ENCODE data around the gene ARHGEF12. TPM values are rescaled to one million over a fixed set of nuclear protein-coding genes. Genes with fewer than 3 reads are reported as not detected.

ARHGEF12 gene
- total and polyA plus RNA-seq, 7 experiments from 2014 or later = 0.38 to 13.1 (median 2.7) TPM

- H3K27ac Mint-ChIP-seq = no peak overlapping the region
- H3K27ac ChIP-seq (ENCODE audit: low read depth, low read length) = no peak overlapping the region
- CTCF ChIA-PET = no interaction called here
- peaks cover 55 to 73% (median 67%) of the 10 kb centered on the region in 5 donors for H3K27me3 Mint-ChIP-seq
- DNase-seq (no peak), ATAC-seq (no peak)
- H3K36me3 ChIP-seq (ENCODE audit: control insufficient read depth in 2 of 3, insufficient read depth in 3 of 3, low read length in 3 of 3) = no peaks in the 10 kb centered on the region
- H3K36me3 Mint-ChIP-seq = peaks cover 0 to 12% (median 0%) of the 10 kb centered on the region in 5 donors
- peaks cover 3 to 7% of the 10 kb centered on the region in 2 donors for H3K27me3 ChIP-seq (ENCODE audit: control insufficient read depth in 2 of 2, insufficient read depth in 2 of 2, low read length in 2 of 2)
- H3K9me3 Mint-ChIP-seq = peaks cover 0 to 3% (median 0%) of the 10 kb centered on the region in 11 donors
- no peak overlapping the region for H3K4me3 Mint-ChIP-seq
- H3K4me1 ChIP-seq (ENCODE audit: control insufficient read depth in 2 of 2, insufficient read depth in 2 of 2, low read length in 2 of 2) = no peaks in the 10 kb centered on the region
- POLR2A ChIA-PET = no interaction called here
- no peak overlapping the region for H3K4me3 ChIP-seq (ENCODE audit: low read length)
- intact Hi-C loops (cut with micrococcal nuclease) = no loop called here
- H3K4me1 Mint-ChIP-seq = peaks cover 0 to 4% (median 0%) of the 10 kb centered on the region in 7 donors
- H3K9me3 ChIP-seq (ENCODE audit: control insufficient read depth in 2 of 3, low read length in 3 of 3) = no peaks in the 10 kb centered on the region
These were observed 18.6 kb downstream of the ARHGEF12 start for GRCh38 chr11:120354779-120355178.

GRCh38 chr11:120357620-120358019, 21.4 kb downstream of the ARHGEF12 start:
- Mint-ChIP-seq H3K36me3 (peaks cover 0 to 12% (median 0%) of the 10 kb centered on the region in 5 donors), H3K4me1 (peaks cover 0 to 4% (median 0%) of the 10 kb centered on the region in 7 donors), H3K4me3 (no peak overlapping the region), H3K27ac (no peak overlapping the region), H3K9me3 (peaks cover 0 to 3% (median 0%) of the 10 kb centered on the region in 11 donors), H3K27me3 (peaks cover 36 to 56% (median 51%) of the 10 kb centered on the region in 5 donors)
- H3K9me3 ChIP-seq (ENCODE audit: control insufficient read depth in 2 of 3, low read length in 3 of 3) = no peaks in the 10 kb centered on the region
- H3K4me3 ChIP-seq (ENCODE audit: low read length) = no peak overlapping the region
- ATAC-seq = no peak
- DNase-seq = no peak
- POLR2A ChIA-PET = no interaction called here
- H3K27me3 ChIP-seq (ENCODE audit: control insufficient read depth in 2 of 2, insufficient read depth in 2 of 2, low read length in 2 of 2) = peaks cover 3 to 7% of the 10 kb centered on the region in 2 donors
- H3K36me3 ChIP-seq (ENCODE audit: control insufficient read depth in 2 of 3, insufficient read depth in 3 of 3, low read length in 3 of 3) = no peaks in the 10 kb centered on the region
- H3K4me1 ChIP-seq (ENCODE audit: control insufficient read depth in 2 of 2, insufficient read depth in 2 of 2, low read length in 2 of 2) = no peaks in the 10 kb centered on the region
- no peak overlapping the region for H3K27ac ChIP-seq (ENCODE audit: low read depth, low read length)
- intact Hi-C loops (cut with micrococcal nuclease) = no loop called here
- CTCF ChIA-PET = interaction anchor here (0.6 kb wide), 1 partner anchor 30 kb away, joined by 4 read pairs; no protein-coding TSS in a partner anchor

- peaks cover 3 to 4% of the 10 kb centered on the region in 2 donors for H3K27me3 ChIP-seq (ENCODE audit: control insufficient read depth in 2 of 2, insufficient read depth in 2 of 2, low read length in 2 of 2)
- intact Hi-C loops (cut with micrococcal nuclease) = no loop called here
- H3K27ac ChIP-seq (ENCODE audit: low read depth, low read length) = no peak overlapping the region
- no peak for ATAC-seq
- no peaks in the 10 kb centered on the region for H3K4me1 ChIP-seq (ENCODE audit: control insufficient read depth in 2 of 2, insufficient read depth in 2 of 2, low read length in 2 of 2)
- H3K4me3 ChIP-seq (ENCODE audit: low read length) = no peak overlapping the region
- no peaks in the 10 kb centered on the region for H3K36me3 ChIP-seq (ENCODE audit: control insufficient read depth in 2 of 3, insufficient read depth in 3 of 3, low read length in 3 of 3)
- Mint-ChIP-seq H3K27ac (no peak overlapping the region), H3K36me3 (peaks cover 0 to 9% (median 0%) of the 10 kb centered on the region in 5 donors), H3K4me1 (peaks cover 0 to 4% (median 0%) of the 10 kb centered on the region in 7 donors), H3K9me3 (peaks cover 0 to 3% (median 0%) of the 10 kb centered on the region in 11 donors), H3K27me3 (peaks cover 27 to 50% (median 46%) of the 10 kb centered on the region in 5 donors), H3K4me3 (no peak overlapping the region)
- no peaks in the 10 kb centered on the region for H3K9me3 ChIP-seq (ENCODE audit: control insufficient read depth in 2 of 3, low read length in 3 of 3)
- ChIA-PET CTCF (no interaction called here), POLR2A (no interaction called here)
- no peak for DNase-seq
These were observed 22.5 kb downstream of the ARHGEF12 start for GRCh38 chr11:120358729-120359128.

DNA sequence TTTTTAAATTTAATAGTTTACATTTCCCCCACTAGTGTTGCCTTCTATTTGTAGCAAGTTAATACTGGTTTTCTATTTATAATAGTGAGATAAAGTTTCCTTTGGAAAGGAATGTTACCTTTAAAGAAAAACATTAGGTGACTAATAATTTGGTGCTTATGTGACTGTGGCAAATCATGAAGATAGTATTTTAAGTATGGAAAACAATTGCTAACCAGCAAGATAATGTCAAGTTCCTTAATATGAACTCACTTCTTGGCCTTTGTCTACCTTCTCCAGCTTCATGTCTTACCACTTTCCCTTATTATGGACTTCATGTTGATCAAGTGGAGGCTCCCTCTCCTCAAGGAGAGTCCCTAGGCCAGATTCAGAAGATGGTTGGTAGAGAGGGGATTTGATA, 27.2 kb downstream of the ARHGEF12 start:
- intact Hi-C loops (cut with micrococcal nuclease) = no loop called here
- DNase-seq (no peak), ATAC-seq (no peak)
- CTCF ChIA-PET = no interaction called here
- peaks cover 0 to 3% of the 10 kb centered on the region in 2 donors for H3K27me3 ChIP-seq (ENCODE audit: control insufficient read depth in 2 of 2, insufficient read depth in 2 of 2, low read length in 2 of 2)
- no peak overlapping the region for H3K4me3 Mint-ChIP-seq
- H3K9me3 ChIP-seq (ENCODE audit: control insufficient read depth in 2 of 3, low read length in 3 of 3) = no peaks in the 10 kb centered on the region
- H3K4me3 ChIP-seq (ENCODE audit: low read length) = no peak overlapping the region
- H3K27ac Mint-ChIP-seq = no peak overlapping the region
- POLR2A ChIA-PET = no interaction called here
- peaks cover 0 to 3% (median 0%) of the 10 kb centered on the region in 5 donors for H3K36me3 Mint-ChIP-seq
- H3K4me1 ChIP-seq (ENCODE audit: control insufficient read depth in 2 of 2, insufficient read depth in 2 of 2, low read length in 2 of 2) = no peaks in the 10 kb centered on the region
- H3K27ac ChIP-seq (ENCODE audit: low read depth, low read length) = no peak overlapping the region
- peaks cover 11 to 33% (median 17%) of the 10 kb centered on the region in 5 donors for H3K27me3 Mint-ChIP-seq
- H3K36me3 ChIP-seq (ENCODE audit: control insufficient read depth in 2 of 3, insufficient read depth in 3 of 3, low read length in 3 of 3) = no peaks in the 10 kb centered on the region
- H3K9me3 Mint-ChIP-seq = no peaks in the 10 kb centered on the region
- H3K4me1 Mint-ChIP-seq = peaks cover 0 to 2% (median 0%) of the 10 kb centered on the region in 7 donors

DNA sequence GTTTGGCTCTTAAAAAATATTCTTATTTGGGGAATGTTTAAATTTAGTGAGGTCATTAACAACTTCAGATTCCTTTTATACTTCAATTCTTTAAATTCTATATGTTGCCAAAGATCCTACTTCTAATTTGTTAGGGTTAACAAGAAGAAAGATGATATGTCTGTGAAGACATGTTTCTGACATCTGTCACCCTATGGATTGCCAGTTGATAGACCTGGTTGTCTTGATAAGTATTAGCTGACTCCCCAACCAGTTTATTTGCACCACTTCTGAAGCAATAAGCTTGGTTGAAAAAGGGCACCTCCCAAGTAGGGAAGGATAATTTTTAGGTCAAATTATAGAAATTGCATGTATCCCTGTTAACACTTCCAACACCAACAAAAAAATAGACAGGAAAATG, 29.3 kb downstream of the ARHGEF12 start:
- no peak overlapping the region for H3K4me3 Mint-ChIP-seq
- no peak overlapping the region for H3K27ac Mint-ChIP-seq
- peaks cover 9 to 32% (median 18%) of the 10 kb centered on the region in 5 donors for H3K27me3 Mint-ChIP-seq
- DNase-seq (no peak), ATAC-seq (no peak)
- Histone ChIP-seq H3K4me3 (ENCODE audit: low read length) (no peak overlapping the region), H3K27ac (ENCODE audit: low read depth, low read length) (no peak overlapping the region), H3K36me3 (ENCODE audit: control insufficient read depth in 2 of 3, insufficient read depth in 3 of 3, low read length in 3 of 3) (no peaks in the 10 kb centered on the region), H3K27me3 (ENCODE audit: control insufficient read depth in 2 of 2, insufficient read depth in 2 of 2, low read length in 2 of 2) (no peaks in the 10 kb centered on the region), H3K4me1 (ENCODE audit: control insufficient read depth in 2 of 2, insufficient read depth in 2 of 2, low read length in 2 of 2) (no peaks in the 10 kb centered on the region), H3K9me3 (ENCODE audit: control insufficient read depth in 2 of 3, low read length in 3 of 3) (no peaks in the 10 kb centered on the region)
- POLR2A ChIA-PET = no interaction called here
- CTCF ChIA-PET = no interaction called here
- intact Hi-C loops (cut with micrococcal nuclease) = no loop called here
- H3K36me3 Mint-ChIP-seq = no peaks in the 10 kb centered on the region
- H3K4me1 Mint-ChIP-seq = no peaks in the 10 kb centered on the region
- H3K9me3 Mint-ChIP-seq = no peaks in the 10 kb centered on the region

GRCh38 chr11:120372296-120372695, 36.1 kb downstream of the ARHGEF12 start:
- no peaks in the 10 kb centered on the region for H3K4me1 ChIP-seq (ENCODE audit: control insufficient read depth in 2 of 2, insufficient read depth in 2 of 2, low read length in 2 of 2)
- H3K9me3 ChIP-seq (ENCODE audit: control insufficient read depth in 2 of 3, low read length in 3 of 3) = no peaks in the 10 kb centered on the region
- intact Hi-C loops (cut with micrococcal nuclease) = no loop called here
- Mint-ChIP-seq H3K4me3 (no peak overlapping the region), H3K4me1 (no peaks in the 10 kb centered on the region), H3K9me3 (no peaks in the 10 kb centered on the region), H3K27ac (no peak overlapping the region), H3K27me3 (peaks cover 8 to 32% (median 24%) of the 10 kb centered on the region in 5 donors), H3K36me3 (no peaks in the 10 kb centered on the region)
- ChIA-PET CTCF (interaction anchor here (0.6 kb wide), 1 partner anchor 8 kb away, joined by 3 read pairs; no protein-coding TSS in a partner anchor), POLR2A (no interaction called here)
- no peak overlapping the region for H3K27ac ChIP-seq (ENCODE audit: low read depth, low read length)
- no peaks in the 10 kb centered on the region for H3K27me3 ChIP-seq (ENCODE audit: control insufficient read depth in 2 of 2, insufficient read depth in 2 of 2, low read length in 2 of 2)
- H3K36me3 ChIP-seq (ENCODE audit: control insufficient read depth in 2 of 3, insufficient read depth in 3 of 3, low read length in 3 of 3) = no peaks in the 10 kb centered on the region
- H3K4me3 ChIP-seq (ENCODE audit: low read length) = no peak overlapping the region
- DNase-seq (no peak), ATAC-seq (no peak)

- DNase-seq (no peak), ATAC-seq (no peak)
- no peaks in the 10 kb centered on the region for H3K27me3 ChIP-seq (ENCODE audit: control insufficient read depth in 2 of 2, insufficient read depth in 2 of 2, low read length in 2 of 2)
- peaks cover 8 to 35% (median 19%) of the 10 kb centered on the region in 5 donors for H3K27me3 Mint-ChIP-seq
- no peak overlapping the region for H3K27ac ChIP-seq (ENCODE audit: low read depth, low read length)
- H3K4me1 ChIP-seq (ENCODE audit: control insufficient read depth in 2 of 2, insufficient read depth in 2 of 2, low read length in 2 of 2) = no peaks in the 10 kb centered on the region
- H3K36me3 Mint-ChIP-seq = peaks cover 0 to 6% (median 3%) of the 10 kb centered on the region in 5 donors
- peaks cover 0 to 13% (median 10%) of the 10 kb centered on the region in 11 donors for H3K9me3 Mint-ChIP-seq
- intact Hi-C loops (cut with micrococcal nuclease) = no loop called here
- ChIA-PET CTCF (interaction anchor here (1.0 kb wide), 1 partner anchor 14 kb away, joined by 3 read pairs; no protein-coding TSS in a partner anchor), POLR2A (interaction anchor here (0.6 kb wide), 1 partner anchor 1242 kb away, joined by 4 read pairs; no protein-coding TSS in a partner anchor)
- H3K36me3 ChIP-seq (ENCODE audit: control insufficient read depth in 2 of 3, insufficient read depth in 3 of 3, low read length in 3 of 3) = no peaks in the 10 kb centered on the region
- no peaks in the 10 kb centered on the region for H3K9me3 ChIP-seq (ENCODE audit: control insufficient read depth in 2 of 3, low read length in 3 of 3)
- no peaks in the 10 kb centered on the region for H3K4me1 Mint-ChIP-seq
- H3K27ac Mint-ChIP-seq = no peak overlapping the region
- no peak overlapping the region for H3K4me3 Mint-ChIP-seq
- no peak overlapping the region for H3K4me3 ChIP-seq (ENCODE audit: low read length)
These were observed 38.9 kb downstream of the ARHGEF12 start for GRCh38 chr11:120375076-120375475.

Data from naive thymus-derived CD4-positive, alpha-beta T cell (primary cell).